NCI-H524 (cell line): ENCODE results near the gene EGFL7.
A peak's percentile ranks its signal among the peaks of the same experiment; 100 is the strongest.
"Not testable (repeated sequence)": the region's sequence is repeated elsewhere in the genome, so short reads cannot be mapped to it uniquely, and the experiment has no call there.

Source experiments
- DNase-seq, 2 experiments: peaks; one replicate each; lab custom pipeline; 2025; lab: John Stamatoyannopoulos, UW

EGFL7 gene

GRCh38 chr9:136698635-136699246, 36.0 kb downstream of the EGFL7 start:
- no peak for DNase-seq

- DNase-seq = no peak
These were observed 37.6 kb downstream of the EGFL7 start for GRCh38 chr9:136700304-136700703.

GRCh38 chr9:136700959-136701667, 38.4 kb downstream of the EGFL7 start:
- DNase-seq = no peak

GRCh38 chr9:136701668-136702053, 38.9 kb downstream of the EGFL7 start:
- no peak for DNase-seq

- DNase-seq = peak; percentile 92 to 95
These were observed 40.7 kb downstream of the EGFL7 start for GRCh38 chr9:136703276-136703860.

- DNase-seq = not testable (repeated sequence)
These were observed 42.0 kb downstream of the EGFL7 start for GRCh38 chr9:136704741-136705140.

GRCh38 chr9:136705564-136705963, 42.8 kb downstream of the EGFL7 start:
- DNase-seq = no peak

GRCh38 chr9:136707011-136707410, 44.3 kb downstream of the EGFL7 start:
- no peak for DNase-seq

- DNase-seq = no peak
These were observed 45.3 kb downstream of the EGFL7 start for GRCh38 chr9:136707849-136708517.

GRCh38 chr9:136709454-136710109, 46.9 kb downstream of the EGFL7 start:
- DNase-seq = no peak

GRCh38 chr9:136710543-136710942, 47.8 kb downstream of the EGFL7 start:
- no peak for DNase-seq

GRCh38 chr9:136711219-136711648, 48.5 kb downstream of the EGFL7 start:
- DNase-seq = not testable (repeated sequence)

GRCh38 chr9:136711751-136712689, 49.3 kb downstream of the EGFL7 start, which contains the start of gene DIPK1B:
DIPK1B (plus strand) TSS chr9:136712572; CDS start chr9:136712666, 94 bp downstream.
- DNase-seq = peak; percentile 38 to 82

- no peak for DNase-seq
These were observed 50.2 kb downstream of the EGFL7 start for GRCh38 chr9:136712690-136713544.

- peak in 1 of 2 experiments; percentile 53 for DNase-seq
These were observed 50.8 kb downstream of the EGFL7 start for GRCh38 chr9:136713550-136713949.

- DNase-seq = no peak
These were observed 51.6 kb downstream of the EGFL7 start for GRCh38 chr9:136714096-136714892.

- DNase-seq = no peak
These were observed 52.2 kb downstream of the EGFL7 start for GRCh38 chr9:136714893-136715274.

GRCh38 chr9:136717399-136717798, 54.7 kb downstream of the EGFL7 start:
- no peak for DNase-seq
